HG03575 (cell line): ENCODE measurements around the gene TCAP.
"Not testable (repeated sequence)": the region's sequence is repeated elsewhere in the genome, so short reads cannot be mapped to it uniquely, and the experiment has no call there.

ENCODE experiments used
- ATAC-seq: cut with Tn5 transposase; IDR thresholded peaks from one replicate; pipeline ENCODE4 v1.9.1; 2021; ENCODE audit not compliant: unreplicated experiment, insufficient number of reproducible peaks, low FRiP score; ENCODE audit errors: extremely low read depth

Gene TCAP

DNA sequence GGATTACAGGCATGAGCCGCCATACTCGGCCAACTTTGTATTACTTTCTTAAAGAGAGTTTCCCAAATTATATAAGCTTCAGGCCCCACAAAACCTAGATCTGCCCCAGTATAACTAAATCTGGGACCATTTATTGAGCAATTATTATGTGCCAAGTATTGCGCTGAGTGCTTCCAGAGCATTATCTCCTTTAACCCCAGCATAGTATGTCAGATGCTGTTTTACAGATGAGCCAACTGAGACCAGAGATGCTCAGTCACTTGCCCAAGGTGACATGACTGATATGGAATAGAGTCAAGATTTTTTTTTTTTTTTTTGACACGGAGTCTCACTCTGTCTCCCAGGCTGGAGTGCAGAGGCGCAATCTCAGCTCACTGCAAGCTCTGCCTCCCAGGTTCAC, 32.8 kb downstream of the TCAP start:
- ATAC-seq: no peak

GRCh38 chr17:39699157-39699817, 34.1 kb downstream of the TCAP start:
- ATAC-seq: not testable (repeated sequence)

DNA sequence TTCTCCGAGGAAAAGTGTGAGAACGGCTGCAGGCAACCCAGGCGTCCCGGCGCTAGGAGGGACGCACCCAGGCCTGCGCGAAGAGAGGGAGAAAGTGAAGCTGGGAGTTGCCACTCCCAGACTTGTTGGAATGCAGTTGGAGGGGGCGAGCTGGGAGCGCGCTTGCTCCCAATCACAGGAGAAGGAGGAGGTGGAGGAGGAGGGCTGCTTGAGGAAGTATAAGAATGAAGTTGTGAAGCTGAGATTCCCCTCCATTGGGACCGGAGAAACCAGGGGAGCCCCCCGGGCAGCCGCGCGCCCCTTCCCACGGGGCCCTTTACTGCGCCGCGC, 34.6 kb downstream of the TCAP start, which contains the start of gene ERBB2:
ERBB2 (plus strand) TSS at position 247 of the 330 bp plus-strand sequence. CDS start 175 bp downstream, outside the sequence.
- no peak for ATAC-seq

DNA sequence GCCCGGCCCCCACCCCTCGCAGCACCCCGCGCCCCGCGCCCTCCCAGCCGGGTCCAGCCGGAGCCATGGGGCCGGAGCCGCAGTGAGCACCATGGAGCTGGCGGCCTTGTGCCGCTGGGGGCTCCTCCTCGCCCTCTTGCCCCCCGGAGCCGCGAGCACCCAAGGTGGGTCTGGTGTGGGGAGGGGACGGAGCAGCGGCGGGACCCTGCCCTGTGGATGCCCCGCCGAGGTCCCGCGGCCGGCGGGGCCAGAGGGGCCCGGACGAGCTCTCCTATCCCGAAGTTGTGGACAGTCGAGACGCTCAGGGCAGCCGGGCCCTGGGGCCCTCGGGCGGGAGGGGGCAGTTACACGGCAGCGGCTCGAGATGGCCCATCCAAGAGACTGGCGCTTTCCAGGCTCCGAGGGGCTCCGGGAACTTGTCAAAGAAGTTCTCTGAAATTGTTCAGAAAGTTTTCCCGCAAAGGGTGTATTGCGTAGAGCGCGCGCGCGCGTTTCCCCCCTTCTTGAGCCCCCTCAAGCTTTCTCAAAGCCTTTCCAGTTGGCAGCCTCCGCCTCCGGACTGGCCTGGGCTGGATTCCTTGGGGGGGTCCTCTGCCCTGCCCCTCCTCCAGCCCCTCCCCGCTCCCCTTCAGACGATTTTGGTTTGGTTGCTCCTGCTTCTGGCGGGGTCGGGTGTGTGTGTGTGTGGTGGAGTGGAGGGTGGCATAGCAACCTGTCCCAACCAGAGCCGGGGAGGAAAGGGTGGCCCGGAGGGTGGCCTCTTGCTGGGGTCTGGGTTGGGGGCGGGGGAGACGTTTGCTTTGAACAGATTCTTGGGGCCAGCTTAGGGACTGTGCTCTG, 35.2 kb downstream of the TCAP start:
- ATAC-seq: no peak

- no peak for ATAC-seq
Measured at GRCh38 chr17:39701012-39701783, 36.0 kb downstream of the TCAP start.

- ATAC-seq: no peak
Measured at GRCh38 chr17:39701784-39702422, 36.8 kb downstream of the TCAP start.

DNA sequence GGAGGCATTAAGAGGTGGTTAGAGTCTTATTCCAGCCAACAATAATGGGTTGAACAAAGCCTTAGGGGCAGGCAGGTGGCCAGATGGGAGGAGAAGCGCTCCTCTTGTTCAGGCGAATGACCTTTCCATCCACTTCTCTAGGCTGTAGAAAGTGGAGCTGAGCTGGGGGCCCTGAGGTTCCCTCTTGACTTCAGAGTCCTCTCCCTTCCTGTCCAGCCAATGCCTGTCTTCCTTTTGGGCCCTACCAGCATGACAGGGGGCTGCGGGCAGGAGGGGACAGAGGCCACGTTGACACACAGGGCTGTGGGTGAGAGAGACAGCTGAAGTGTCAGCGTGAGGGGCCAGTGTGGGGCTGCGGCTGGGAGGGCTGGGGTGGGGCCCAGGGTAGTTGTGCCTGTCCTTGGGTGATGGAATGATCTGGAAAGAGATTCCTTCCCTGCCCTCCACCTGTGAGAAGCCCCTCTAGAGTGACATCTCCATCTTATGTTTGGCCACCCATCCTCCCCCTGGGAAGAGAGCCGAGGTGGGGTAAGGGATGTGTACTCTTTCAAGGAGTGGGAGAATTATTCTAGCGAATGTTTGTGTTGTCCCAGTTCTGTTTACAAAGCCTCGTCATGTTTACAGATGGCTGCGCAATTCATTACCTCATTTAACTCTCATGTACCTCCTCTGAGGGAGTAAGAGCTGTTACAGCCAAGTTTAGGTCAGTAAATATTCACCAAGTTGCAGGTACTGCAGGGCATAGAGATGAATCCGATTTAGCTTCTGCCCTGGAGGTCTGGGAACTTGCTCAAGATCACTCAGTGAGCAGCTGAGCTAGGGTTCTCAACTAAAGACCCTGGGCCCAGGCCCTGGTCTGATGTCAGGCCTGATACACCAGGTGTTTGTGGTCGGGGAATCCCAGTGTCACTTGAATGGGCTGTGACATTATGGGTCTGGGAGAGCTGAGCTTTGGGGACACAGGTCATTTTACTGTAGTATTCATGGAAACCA, 38.0 kb downstream of the TCAP start:
- no peak for ATAC-seq

GRCh38 chr17:39703913-39704312, 38.8 kb downstream of the TCAP start:
- ATAC-seq: no peak

DNA sequence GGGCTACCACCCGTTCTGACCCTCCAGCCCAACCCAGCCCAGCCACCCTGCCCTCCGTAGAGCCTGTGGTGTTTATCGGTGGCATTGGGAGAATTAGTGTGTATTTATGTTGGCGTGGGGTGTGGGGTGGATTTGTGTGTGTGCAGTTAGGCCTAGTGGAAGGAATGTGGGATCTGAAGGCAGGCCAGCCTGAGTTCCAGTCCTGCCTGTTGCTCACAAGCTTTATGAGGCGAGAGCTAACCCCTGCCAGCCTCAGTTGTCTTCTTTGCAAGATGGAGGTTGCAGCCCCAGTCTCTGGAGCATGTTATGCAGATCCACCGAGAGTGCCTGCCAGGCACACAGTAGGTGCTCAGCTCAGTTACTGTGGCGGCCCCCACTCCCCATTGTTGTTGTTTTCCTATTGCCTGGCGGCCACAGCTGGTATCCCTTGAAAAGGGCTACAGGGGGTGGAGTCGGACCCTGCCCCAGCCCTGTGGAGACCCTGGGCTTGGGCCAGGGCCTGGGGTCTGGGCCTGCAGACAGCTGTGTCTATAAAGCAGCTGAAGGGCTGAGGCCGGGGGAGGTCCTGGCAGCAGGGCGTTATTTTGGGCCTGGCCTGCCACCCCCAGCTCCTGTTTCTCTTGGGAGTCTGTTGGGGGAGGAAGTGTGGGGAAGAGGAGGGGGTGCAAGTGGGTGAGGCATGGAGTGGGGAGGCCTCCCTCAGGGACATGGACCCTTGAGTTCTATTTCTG, 39.8 kb downstream of the TCAP start:
- no peak for ATAC-seq

GRCh38 chr17:39705786-39706348, 40.7 kb downstream of the TCAP start:
- ATAC-seq: no peak

- no peak for ATAC-seq
Measured at GRCh38 chr17:39706383-39706782, 41.2 kb downstream of the TCAP start.

GRCh38 chr17:39706921-39707337, 41.8 kb downstream of the TCAP start:
- ATAC-seq: no peak

- ATAC-seq: no peak
Measured at GRCh38 chr17:39709319-39709997, 44.3 kb downstream of the TCAP start.

DNA sequence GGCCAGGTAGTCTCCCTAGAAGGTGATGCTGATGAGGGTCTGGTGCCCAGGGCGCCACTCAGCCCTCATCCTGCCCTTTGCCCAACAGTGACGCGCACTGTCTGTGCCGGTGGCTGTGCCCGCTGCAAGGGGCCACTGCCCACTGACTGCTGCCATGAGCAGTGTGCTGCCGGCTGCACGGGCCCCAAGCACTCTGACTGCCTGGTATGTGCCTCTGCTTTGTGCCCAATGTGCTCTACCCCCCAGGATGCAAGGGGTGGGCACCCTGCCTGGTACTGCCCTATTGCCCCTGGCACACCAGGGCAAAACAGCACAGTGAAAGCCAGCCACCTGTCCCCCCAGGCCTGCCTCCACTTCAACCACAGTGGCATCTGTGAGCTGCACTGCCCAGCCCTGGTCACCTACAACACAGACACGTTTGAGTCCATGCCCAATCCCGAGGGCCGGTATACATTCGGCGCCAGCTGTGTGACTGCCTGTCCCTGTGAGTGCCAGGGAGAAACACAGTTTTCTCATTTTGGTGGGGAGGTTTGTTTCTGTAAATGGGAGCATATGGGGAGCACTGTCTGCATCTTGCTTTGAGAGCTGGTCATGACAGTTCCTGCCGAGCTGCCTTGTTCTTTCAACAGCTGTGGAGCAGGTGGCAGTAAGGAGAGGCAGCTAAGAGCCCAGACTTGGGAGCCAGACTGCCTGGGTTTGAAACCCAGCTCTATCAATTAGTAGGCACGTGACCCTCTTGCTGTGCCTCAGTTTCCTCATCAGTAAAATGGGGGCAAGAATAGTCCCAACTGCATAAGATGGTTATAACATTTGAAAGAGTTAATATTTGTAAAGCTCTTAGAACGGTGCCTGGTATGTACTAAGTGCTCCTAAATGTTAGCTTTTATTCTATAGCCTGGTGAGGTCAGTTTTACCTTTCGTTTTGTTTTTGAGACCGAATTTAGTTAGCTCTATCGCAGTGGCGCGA, 45.1 kb downstream of the TCAP start:
- no peak for ATAC-seq

- ATAC-seq: not testable (repeated sequence)
Measured at GRCh38 chr17:39711071-39711470, 45.9 kb downstream of the TCAP start.

GRCh38 chr17:39711851-39712250, 46.7 kb downstream of the TCAP start:
- ATAC-seq: no peak
